ENCODE measurements around the gene RPS6KA2. TPM values are rescaled to one million over a fixed set of nuclear protein-coding genes. Genes with fewer than 3 reads are reported as not detected.

The RPS6KA2 gene
- total RNA-seq, 4 donors from 2014 or later = 12.1 to 116 (median 26.4) TPM

DNA sequence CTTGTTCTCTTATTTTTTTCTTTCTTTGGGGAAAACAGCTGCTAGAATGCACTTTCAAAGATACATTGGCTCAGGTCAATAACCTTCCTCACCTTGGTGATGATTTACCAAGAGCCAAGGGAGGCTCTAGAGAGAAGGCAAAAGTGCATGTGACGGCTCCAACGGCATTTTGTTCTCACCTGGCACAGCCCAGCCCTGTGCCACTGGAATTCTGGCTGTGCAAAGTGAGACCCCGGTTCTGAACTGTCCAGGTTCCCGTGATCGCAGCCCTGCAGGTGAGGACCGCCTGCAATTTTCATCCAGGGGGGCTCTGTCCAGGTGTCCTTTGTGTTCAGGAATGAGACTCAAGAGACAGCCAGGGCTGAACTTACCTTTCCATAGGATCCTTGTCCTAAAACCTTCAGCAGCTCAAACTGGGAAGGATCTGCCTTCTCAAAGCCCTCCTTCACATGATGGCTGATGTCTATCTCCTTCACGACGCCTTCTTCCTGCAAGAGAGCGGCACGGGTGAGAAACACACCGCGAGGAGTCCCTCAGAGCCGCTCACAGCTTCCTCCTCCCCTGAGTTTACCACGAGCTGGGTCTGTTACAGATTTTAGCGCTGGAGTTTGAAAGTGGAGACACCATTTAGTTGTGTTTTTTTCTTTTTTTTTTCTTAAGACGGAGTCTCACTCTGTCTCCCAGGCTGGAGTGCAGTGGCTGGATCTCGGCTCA, 88.6 kb downstream of the RPS6KA2 start:
- Histone ChIP-seq H3K27me3 (no peaks in the 10 kb centered on the region), H3K9me3 (no peaks in the 10 kb centered on the region), H3K4me3 (no peak overlapping the region), H3K27ac (no peak overlapping the region), H3K36me3 (peaks cover 0 to 3% (median 0%) of the 10 kb centered on the region in 3 donors), H3K4me1 (peaks cover 0 to 8% (median 0%) of the 10 kb centered on the region in 4 donors)
- no peak for TF ChIP-seq POLR2A (IDR thresholded peaks at IDR 0.05)
- TF ChIP-seq, protein P1, sequence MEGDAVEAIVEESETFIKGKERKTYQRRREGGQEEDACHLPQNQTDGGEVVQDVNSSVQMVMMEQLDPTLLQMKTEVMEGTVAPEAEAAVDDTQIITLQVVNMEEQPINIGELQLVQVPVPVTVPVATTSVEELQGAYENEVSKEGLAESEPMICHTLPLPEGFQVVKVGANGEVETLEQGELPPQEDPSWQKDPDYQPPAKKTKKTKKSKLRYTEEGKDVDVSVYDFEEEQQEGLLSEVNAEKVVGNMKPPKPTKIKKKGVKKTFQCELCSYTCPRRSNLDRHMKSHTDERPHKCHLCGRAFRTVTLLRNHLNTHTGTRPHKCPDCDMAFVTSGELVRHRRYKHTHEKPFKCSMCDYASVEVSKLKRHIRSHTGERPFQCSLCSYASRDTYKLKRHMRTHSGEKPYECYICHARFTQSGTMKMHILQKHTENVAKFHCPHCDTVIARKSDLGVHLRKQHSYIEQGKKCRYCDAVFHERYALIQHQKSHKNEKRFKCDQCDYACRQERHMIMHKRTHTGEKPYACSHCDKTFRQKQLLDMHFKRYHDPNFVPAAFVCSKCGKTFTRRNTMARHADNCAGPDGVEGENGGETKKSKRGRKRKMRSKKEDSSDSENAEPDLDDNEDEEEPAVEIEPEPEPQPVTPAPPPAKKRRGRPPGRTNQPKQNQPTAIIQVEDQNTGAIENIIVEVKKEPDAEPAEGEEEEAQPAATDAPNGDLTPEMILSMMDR (IDR thresholded peaks at IDR 0.05) = no peak
- no peak for DNase-seq

DNA sequence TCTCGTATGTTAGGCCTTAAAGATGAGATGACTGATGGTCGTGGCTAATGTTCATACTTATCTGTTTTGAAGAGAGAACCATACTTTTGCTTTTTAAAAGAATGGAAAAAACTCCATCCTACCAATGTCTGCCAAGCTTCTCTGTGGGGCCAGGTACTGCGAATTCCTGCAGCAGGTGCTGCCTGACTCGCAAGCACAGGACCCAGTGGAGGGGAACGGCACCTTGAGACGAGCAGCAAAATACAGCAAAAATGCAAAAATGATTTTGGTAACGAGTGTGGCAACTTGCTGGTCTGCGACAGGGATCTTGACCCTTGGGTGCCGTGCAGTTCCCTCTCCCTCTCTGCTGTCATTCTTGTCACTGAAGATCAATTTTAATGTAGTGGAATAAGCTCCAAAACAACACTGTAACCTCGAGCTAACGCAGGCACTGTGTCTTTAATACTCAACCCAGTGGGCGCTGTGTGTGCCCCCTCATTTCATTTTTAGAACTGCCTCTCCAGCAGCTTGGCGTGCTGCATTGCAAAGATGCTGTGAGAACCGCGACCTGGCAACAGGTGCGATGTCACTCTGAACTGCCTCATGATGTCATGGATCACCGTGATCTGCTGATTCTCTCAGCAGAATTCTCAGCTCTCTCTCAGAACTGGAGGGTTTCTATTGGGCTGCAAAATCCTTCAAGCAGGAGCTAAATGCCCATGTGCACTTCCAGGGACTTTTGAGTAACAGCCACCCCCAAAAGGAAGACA, 92.2 kb downstream of the RPS6KA2 start:
- peaks cover 0 to 3% (median 0%) of the 10 kb centered on the region in 3 donors for H3K36me3 ChIP-seq
- H3K4me3 ChIP-seq = no peak overlapping the region
- no peak for DNase-seq
- TF ChIP-seq, protein P1 (IDR thresholded peaks at IDR 0.05) = no peak
- no peak for TF ChIP-seq POLR2A (IDR thresholded peaks at IDR 0.05)
- no peaks in the 10 kb centered on the region for H3K9me3 ChIP-seq
- H3K27me3 ChIP-seq = no peaks in the 10 kb centered on the region
- no peaks in the 10 kb centered on the region for H3K4me1 ChIP-seq
- no peak overlapping the region for H3K27ac ChIP-seq

DNA sequence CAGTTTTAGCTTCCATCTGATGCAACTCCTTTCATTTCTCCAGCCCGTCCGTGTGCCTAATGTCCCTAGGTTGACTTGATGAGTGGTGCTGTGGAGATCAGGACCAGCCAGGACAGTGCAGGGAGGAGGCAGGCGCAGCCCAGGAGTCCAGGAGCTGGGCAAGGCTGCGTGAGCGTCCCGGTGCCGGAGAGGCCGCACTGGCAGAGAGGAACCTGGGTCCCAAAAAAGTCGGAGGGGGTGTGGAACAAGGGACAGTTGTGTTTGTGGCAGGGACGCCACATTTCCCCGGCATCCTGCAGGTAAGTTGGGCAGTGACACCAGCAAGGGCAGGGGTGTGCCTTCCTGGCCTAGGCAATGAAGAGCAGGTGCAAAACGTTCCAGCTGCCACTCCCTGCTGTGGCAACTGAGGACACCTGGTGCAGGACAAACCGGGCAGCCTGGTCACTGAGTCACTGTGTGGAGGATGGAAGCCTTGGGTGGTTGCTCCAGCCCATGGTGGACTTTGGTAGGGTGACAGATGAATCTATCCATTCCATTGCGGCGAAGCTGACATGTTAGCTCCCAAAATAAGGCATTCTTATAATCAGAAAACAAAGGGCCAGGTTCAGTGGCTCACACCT, 93.7 kb downstream of the RPS6KA2 start:
- no peak for TF ChIP-seq POLR2A (IDR thresholded peaks at IDR 0.05)
- TF ChIP-seq, protein P1 (IDR thresholded peaks at IDR 0.05) = no peak
- peaks cover 0 to 3% (median 0%) of the 10 kb centered on the region in 3 donors for H3K36me3 ChIP-seq

DNA sequence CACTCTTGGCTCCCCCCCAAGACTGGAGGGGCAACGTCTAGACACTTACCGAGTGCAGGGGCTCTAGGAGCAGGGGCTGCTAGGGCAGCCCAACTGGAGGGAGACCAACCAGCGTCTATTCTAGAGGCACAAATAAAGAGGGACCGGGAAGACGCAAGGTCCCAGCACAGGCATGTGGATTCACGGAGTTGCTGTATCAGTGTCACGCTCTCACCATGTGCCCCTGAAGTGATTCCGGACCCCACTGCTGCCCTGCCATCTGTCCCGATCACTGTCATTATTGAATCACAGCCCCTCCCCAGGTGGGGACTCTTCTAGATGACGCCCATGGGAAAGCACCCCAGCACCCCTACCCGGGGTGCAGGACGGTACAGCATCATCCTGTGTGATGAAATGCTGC, 94.7 kb downstream of the RPS6KA2 start:
- no peak for TF ChIP-seq POLR2A (IDR thresholded peaks at IDR 0.05)
- TF ChIP-seq, protein P1 (IDR thresholded peaks at IDR 0.05) = no peak
- H3K4me3 ChIP-seq = no peak overlapping the region
- H3K36me3 ChIP-seq = peaks cover 0 to 3% (median 0%) of the 10 kb centered on the region in 3 donors

More for the DNA sequence above, 93.7 kb downstream of the RPS6KA2 start:
- peak in 2 of 3 donors; percentile 50 to 63 for DNase-seq
- no peak overlapping the region for H3K27ac ChIP-seq
- H3K9me3 ChIP-seq = no peaks in the 10 kb centered on the region
- H3K4me1 ChIP-seq = no peaks in the 10 kb centered on the region
- H3K4me3 ChIP-seq = no peak overlapping the region
- no peaks in the 10 kb centered on the region for H3K27me3 ChIP-seq

DNA sequence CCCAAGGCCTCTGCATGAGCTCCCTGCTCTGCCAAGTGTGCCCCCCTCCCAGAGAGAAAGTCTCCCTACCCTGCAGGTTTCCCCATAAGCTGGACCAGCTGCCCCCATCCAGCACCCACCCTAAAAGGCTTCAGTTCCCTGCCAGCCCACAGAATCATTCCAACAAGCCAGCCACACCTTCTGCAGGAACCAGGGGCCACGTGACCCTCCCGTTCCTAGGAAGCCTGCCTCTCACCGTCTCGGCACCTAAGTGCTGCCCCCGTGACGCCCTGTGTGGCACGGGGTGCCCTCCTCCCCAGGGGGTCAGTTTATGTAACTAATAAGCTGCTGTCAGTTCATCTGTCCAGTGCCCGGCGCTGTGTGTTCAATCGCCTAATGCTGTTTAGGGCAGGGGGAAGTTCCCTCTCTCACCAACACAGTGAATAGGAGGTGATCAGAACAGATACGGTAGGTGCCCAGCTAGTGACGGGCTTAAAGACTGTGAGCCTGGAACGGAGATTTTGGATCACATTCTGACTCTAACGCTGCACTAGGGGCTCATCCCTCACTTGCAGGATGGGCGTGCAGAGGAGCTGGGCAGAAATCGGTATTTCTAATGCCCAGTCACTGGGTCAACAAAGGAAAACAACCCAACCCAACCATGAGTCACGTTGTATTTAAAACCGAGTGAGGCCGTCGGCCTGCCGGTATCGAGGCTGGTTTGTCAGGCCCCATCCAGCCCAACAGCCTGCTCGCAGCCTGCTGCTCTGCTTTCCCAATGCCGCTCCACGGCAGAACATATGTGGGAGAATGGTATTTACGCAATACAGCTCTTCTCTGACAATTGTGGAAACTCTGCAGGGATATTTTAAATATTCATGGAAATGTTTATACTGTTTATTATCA, 96.6 kb downstream of the RPS6KA2 start:
- DNase-seq = no peak
- no peaks in the 10 kb centered on the region for H3K9me3 ChIP-seq
- H3K36me3 ChIP-seq = peaks cover 0 to 2% (median 0%) of the 10 kb centered on the region in 3 donors
- H3K27me3 ChIP-seq = no peaks in the 10 kb centered on the region
- H3K27ac ChIP-seq = no peak overlapping the region
- no peak overlapping the region for H3K4me3 ChIP-seq
- no peaks in the 10 kb centered on the region for H3K4me1 ChIP-seq
- TF ChIP-seq, protein P1 (IDR thresholded peaks at IDR 0.05) = no peak

More for the DNA sequence above, 94.7 kb downstream of the RPS6KA2 start:
- Histone ChIP-seq H3K27ac (no peak overlapping the region), H3K27me3 (no peaks in the 10 kb centered on the region), H3K4me1 (no peaks in the 10 kb centered on the region), H3K9me3 (no peaks in the 10 kb centered on the region)
- DNase-seq = no peak

Data from Peyer's patch (tissue), 4 donors.